ENCODE measurements around the gene WNT1. TPM values are rescaled to one million over a fixed set of nuclear protein-coding genes. Genes with fewer than 3 reads are reported as not detected.

The WNT1 gene
- total and polyA plus RNA-seq, 10 of the 15 experiments (the other 5 are each of a cell fraction or from before 2014, with no cell fraction given), result not detected

GRCh38 chr12:48968467-48968866 is 9.7 kb upstream of the WNT1 start (continued):
- TF ChIP-seq DPF2 (IDR thresholded peaks at IDR 0.05) (0 out of 2 replicates have a peak, but pooled peaks have one; percentile 21), RAD21 (IDR thresholded peaks at IDR 0.05; ENCODE audit: insufficient read depth, low read depth, low read length) (no peak), ZNF384 (IDR thresholded peaks at IDR 0.05; ENCODE audit: borderline replicate concordance, low read depth, low read length) (peak; percentile 52; the same call in 1 of the 2 replicates), ASH2L (IDR thresholded peaks at IDR 0.05; ENCODE audit: borderline replicate concordance, low read depth) (no peak), ZBTB4 (CRISPR knock-in tag; IDR thresholded peaks at IDR 0.05) (no peak), MLLT1 (IDR thresholded peaks at IDR 0.05) (no peak), SMC3 (IDR thresholded peaks at IDR 0.05; ENCODE audit: borderline replicate concordance, low read length) (no peak), E4F1 (IDR thresholded peaks at IDR 0.05; ENCODE audit: borderline replicate concordance, partially characterized antibody) (no peak), YBX1 (IDR thresholded peaks at IDR 0.05) (no peak), CUX1 (IDR thresholded peaks at IDR 0.05; ENCODE audit: insufficient replicate concordance, low read depth, low read length) (no peak), MEF2B (IDR thresholded peaks at IDR 0.05; ENCODE audit: partially characterized antibody, poor library complexity, severe bottlenecking) (peak; percentile 44), RAD51 (IDR thresholded peaks at IDR 0.05) (no peak), PRDM15 (CRISPR knock-in tag; IDR thresholded peaks at IDR 0.05) (no peak)

Measured in GM12878 (cell line).